H1 (cell line): Measurements from ENCODE around the gene SSH2. TPM values are rescaled to one million over a fixed set of nuclear protein-coding genes. Genes with fewer than 3 reads are reported as not detected.

ENCODE experiments used
- BACH1 ChIP-seq: IDR thresholded peaks from 2 replicates; pipeline ENCODE4 v1.6.1; 2012; ENCODE audit warnings: low read length, improper control_type of control experiment
- CTBP2 ChIP-seq: IDR thresholded peaks from 2 replicates; pipeline ENCODE4 v1.7.0; 2011; ENCODE audit warnings: borderline replicate concordance, mild to moderate bottlenecking, moderate library complexity, mixed read lengths, low read length; ENCODE audit not compliant: insufficient read depth, insufficient read length
- FOSL1 ChIP-seq: IDR thresholded peaks from 2 replicates; pipeline ENCODE4 v1.6.1; 2011; ENCODE audit warnings: mild to moderate bottlenecking, low read depth, low read length, moderate library complexity; ENCODE audit not compliant: insufficient read depth
- GABPA ChIP-seq: IDR thresholded peaks from 2 replicates; pipeline ENCODE4 v1.6.1; 2011; ENCODE audit warnings: mild to moderate bottlenecking, low read length, moderate library complexity, borderline replicate concordance; ENCODE audit not compliant: insufficient read depth
- POU5F1 ChIP-seq: IDR thresholded peaks from 2 replicates; pipeline ENCODE4 v1.6.1; 2011; ENCODE audit warnings: low read depth, mild to moderate bottlenecking, low read length, moderate library complexity
- RBBP5 ChIP-seq: IDR thresholded peaks from 2 replicates; pipeline ENCODE4 v1.7.1; 2012; ENCODE audit warnings: low read depth, mild to moderate bottlenecking, inconsistent platforms, low read length, moderate library complexity, borderline replicate concordance
- SP2 ChIP-seq: IDR thresholded peaks from 2 replicates; pipeline ENCODE4 v1.6.1; 2012; ENCODE audit warnings: mild to moderate bottlenecking, low read length, inconsistent platforms
- polyA plus RNA-seq, 7 experiments: library from polyadenylated mRNA; depleted of rRNA in 3 of 7; stranded (reverse) in 5 of 7; unstranded in 2 of 7; fragments of >200 nt in 5 of 7; fragments of 200-250 nt in 2 of 7; gene quantifications; 1 replicate in 5 of 7; 2 replicates in 1 of 7; 4 replicates in 1 of 7; pipeline versions ENCODE4 v1.2.1 to v1.2.3, GENCODE V29; 2011 to 2013; ENCODE audit warnings: missing spikeins in 2 of 7, mixed read lengths in 2 of 7
- total RNA-seq: library from RNA; stranded (reverse); fragmentation: NEBNext Ultra II Directional; extraction: Animal tissue kit (Norgen Biotek cat#: 25700); gene quantifications from 2 replicates; pipeline ENCODE4 v1.2.1, GENCODE V29; 2021
- TF ChIP-seq, protein P1 (sequence below): IDR thresholded peaks from 2 replicates; pipeline ENCODE4 v1.6.1; 2012; ENCODE audit warnings: inconsistent platforms

SSH2 gene
- total and polyA plus RNA-seq, 2 of the 8 experiments (the other 6 are each of a cell fraction or from before 2014, with no cell fraction given): 5.2 to 15.9 TPM

GRCh38 chr17:29603109-29603674, 326.8 kb downstream of the SSH2 start (continued):
- TF ChIP-seq POU5F1: no peak
- no peak for TF ChIP-seq GABPA
- TF ChIP-seq BACH1: no peak
- no peak for TF ChIP-seq CTBP2
- TF ChIP-seq SP2: no peak
- TF ChIP-seq, protein P1, sequence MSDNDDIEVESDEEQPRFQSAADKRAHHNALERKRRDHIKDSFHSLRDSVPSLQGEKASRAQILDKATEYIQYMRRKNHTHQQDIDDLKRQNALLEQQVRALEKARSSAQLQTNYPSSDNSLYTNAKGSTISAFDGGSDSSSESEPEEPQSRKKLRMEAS: no peak
- TF ChIP-seq FOSL1: no peak
- no peak for TF ChIP-seq RBBP5
